Fibroblast of pulmonary artery (primary cell): ENCODE measurements around the gene TTC17.
A peak's percentile ranks its signal among the peaks of the same experiment; 100 is the strongest.

ENCODE experiments used
- DNase-seq: peaks from one replicate; pipeline ENCODE4 v3.0.0-alpha.2; 2010; ENCODE audit warnings: low read depth
- H3K4me3 ChIP-seq: replicated peaks from 2 replicates; pipeline ENCODE4 v1.5.1; 2011; ENCODE audit warnings: low read depth, mild to moderate bottlenecking, control low read depth, low read length, moderate library complexity
- CTCF ChIP-seq: IDR thresholded peaks from 2 replicates; pipeline ENCODE4 v1.5.1; 2011; ENCODE audit warnings: mild to moderate bottlenecking, control low read depth, low read length, inconsistent platforms; ENCODE audit errors: missing control alignments

The TTC17 gene

GRCh38 chr11:43382614-43383013 lies 23.9 kb downstream of the TTC17 start:
- H3K4me3 ChIP-seq, result no peak overlapping the region
- DNase-seq, result no peak
- TF ChIP-seq CTCF, result no peak

GRCh38 chr11:43384393-43384792 lies 25.7 kb downstream of the TTC17 start:
- DNase-seq, result no peak
- no peak for TF ChIP-seq CTCF
- H3K4me3 ChIP-seq, result no peak overlapping the region

GRCh38 chr11:43392713-43393112 lies 34.0 kb downstream of the TTC17 start:
- no peak for DNase-seq
- no peak for TF ChIP-seq CTCF
- H3K4me3 ChIP-seq, result no peak overlapping the region

GRCh38 chr11:43393765-43394355 lies 35.1 kb downstream of the TTC17 start:
- no peak overlapping the region for H3K4me3 ChIP-seq
- TF ChIP-seq CTCF, result no peak
- peak; percentile 76 for DNase-seq

- DNase-seq, result no peak
- TF ChIP-seq CTCF, result no peak
- H3K4me3 ChIP-seq, result no peak overlapping the region
Observed at GRCh38 chr11:43396617-43397016, 37.9 kb downstream of the TTC17 start.

- no peak for DNase-seq
- H3K4me3 ChIP-seq, result no peak overlapping the region
- no peak for TF ChIP-seq CTCF
Observed at GRCh38 chr11:43397251-43397650, 38.5 kb downstream of the TTC17 start.

GRCh38 chr11:43399983-43400630 lies 41.4 kb downstream of the TTC17 start:
- no peak for TF ChIP-seq CTCF
- H3K4me3 ChIP-seq, result no peak overlapping the region
- DNase-seq, result no peak
